HG02973 (cell line): ENCODE measurements around the gene PRRX1.

Experiments used
- ATAC-seq: cut with Tn5 transposase; IDR thresholded peaks from one replicate; pipeline ENCODE4 v1.9.1; 2021; ENCODE audit warnings: moderate library complexity; ENCODE audit not compliant: unreplicated experiment

Gene PRRX1

GRCh38 chr1:170686291-170686690, 22.4 kb downstream of the PRRX1 start:
- ATAC-seq, result no peak

DNA sequence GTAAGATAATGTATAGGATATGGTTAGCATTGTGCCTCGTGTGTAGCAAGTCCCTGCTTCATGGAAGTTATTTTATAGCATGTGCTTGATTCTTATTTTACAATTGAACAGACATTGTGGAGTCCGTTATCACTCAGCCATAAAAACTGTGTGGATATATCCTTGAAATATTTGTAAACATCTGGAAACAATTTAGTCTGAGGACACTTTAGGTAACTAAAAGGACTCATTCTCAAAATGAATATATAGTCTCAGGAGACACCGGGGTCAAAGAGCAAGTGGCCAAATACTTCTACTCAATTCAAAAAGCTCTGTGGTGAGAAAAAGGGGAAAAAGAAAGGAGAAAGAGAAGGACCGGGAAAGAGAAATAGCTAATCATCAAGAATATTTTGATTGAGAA, 23.7 kb downstream of the PRRX1 start:
- ATAC-seq, result no peak

DNA sequence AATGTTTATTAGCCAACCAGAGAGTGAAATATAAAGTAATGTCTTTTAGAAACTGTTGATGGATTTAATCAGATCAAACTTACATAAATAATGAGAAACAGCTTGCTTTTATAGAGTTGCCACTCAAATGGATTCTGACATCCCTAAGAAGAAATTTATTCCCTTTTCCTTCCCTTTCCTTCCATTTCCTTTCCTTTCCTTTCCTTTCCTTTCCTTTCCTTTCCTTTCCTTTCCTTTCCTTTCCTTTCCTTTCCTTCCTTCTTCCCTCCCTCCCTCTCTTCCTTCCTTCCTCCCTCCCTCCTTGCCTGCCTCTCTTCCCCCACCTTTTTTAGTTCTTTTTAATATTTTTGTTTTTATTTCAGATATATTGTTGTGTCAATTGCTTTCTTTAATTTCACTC, 27.3 kb downstream of the PRRX1 start:
- no peak for ATAC-seq

GRCh38 chr1:170692866-170693575, 29.1 kb downstream of the PRRX1 start:
- ATAC-seq, result no peak

- no peak for ATAC-seq
Measured at GRCh38 chr1:170694172-170694926, 30.4 kb downstream of the PRRX1 start.

GRCh38 chr1:170695955-170696590, 32.1 kb downstream of the PRRX1 start:
- ATAC-seq, result no peak

GRCh38 chr1:170696591-170697290, 32.8 kb downstream of the PRRX1 start:
- no peak for ATAC-seq

GRCh38 chr1:170697316-170697715, 33.4 kb downstream of the PRRX1 start:
- ATAC-seq, result no peak

DNA sequence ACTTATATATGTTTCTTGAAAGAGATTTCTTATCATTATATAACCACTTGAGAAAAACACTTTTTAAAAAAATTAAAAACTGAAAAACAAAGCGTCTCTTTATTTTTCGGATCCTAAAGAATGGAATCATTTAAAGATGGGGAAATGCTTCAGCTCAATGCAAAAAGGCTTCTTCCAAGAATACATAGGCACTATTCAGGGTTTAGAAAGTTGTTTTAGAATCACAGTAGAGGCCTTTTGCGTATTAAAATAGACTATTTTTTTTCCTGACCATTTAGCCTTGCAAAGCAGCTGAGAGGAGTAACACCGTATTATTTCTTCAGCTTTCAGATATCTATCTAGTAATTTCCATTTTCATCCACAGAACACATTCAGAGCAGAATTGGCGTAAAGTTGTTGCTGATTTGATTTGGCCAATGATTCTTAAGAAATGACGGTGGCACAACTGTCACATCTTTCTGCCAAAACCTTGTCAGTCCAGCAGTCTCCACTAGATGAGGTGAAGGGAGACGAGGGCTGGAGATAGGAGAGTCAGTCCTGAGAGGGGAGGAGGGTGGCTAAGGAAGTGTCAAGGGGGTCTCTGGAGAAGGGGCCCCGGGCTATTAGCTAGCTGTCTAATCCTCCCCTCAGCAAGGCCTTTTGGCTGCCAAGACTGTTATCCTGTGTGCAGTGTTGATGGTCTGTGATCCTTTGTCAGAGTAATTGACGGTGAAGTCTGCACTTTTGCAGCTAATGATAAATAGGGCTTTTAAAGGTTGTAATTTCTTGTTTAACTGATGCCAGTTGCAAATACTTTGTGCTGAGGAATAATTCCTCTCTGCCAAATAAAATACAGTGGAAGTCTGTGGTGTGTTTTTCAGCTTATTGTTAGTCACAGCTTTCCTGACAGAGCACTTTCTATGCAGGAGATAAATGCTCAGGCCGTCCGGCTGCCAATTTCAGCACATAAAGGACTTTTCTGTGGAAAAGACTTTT, 34.7 kb downstream of the PRRX1 start:
- ATAC-seq, result no peak

- no peak for ATAC-seq
Measured at GRCh38 chr1:170699696-170700095, 35.8 kb downstream of the PRRX1 start.

GRCh38 chr1:170700842-170701615, 37.1 kb downstream of the PRRX1 start:
- no peak for ATAC-seq

DNA sequence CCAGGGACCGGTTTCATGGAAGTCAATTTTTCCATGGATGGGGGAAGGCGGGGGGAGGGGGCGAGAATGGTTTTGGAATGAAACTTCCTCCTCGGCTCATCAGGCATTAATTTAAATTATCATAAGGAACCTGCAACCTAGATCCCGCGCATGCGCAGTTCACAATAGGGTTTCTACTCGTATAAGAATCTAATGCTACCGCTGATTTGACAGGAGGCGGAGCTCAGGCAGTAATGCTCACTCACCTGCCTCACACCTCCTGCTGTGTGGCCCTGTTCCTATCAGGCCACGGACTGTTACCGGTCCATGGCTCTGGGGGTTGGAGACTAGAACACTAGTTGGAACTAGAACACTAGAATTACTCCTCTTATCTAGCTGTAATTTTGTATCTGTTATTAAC, 38.0 kb downstream of the PRRX1 start:
- no peak for ATAC-seq

DNA sequence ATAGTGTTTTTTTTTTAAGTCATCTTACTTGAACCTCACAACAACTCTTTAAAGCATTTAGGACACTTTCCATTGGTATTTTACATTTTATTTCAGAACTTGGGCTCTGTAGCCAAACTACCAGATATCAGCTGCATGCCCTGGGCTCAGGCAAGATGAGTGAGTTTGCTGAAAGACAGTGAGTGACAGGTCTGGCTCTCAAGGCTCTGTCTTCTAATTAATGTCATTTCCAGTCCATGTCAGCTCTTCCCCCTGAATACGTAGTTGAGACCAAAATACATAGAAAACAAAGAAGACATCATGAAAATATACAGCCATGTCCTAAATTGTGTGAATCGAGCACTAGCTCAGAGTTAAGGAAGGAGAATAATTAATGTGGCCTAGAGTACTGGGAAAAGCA, 39.7 kb downstream of the PRRX1 start:
- ATAC-seq, result no peak

GRCh38 chr1:170704256-170704655, 40.3 kb downstream of the PRRX1 start:
- no peak for ATAC-seq

- ATAC-seq, result no peak
Measured at GRCh38 chr1:170705981-170706380, 42.0 kb downstream of the PRRX1 start.

GRCh38 chr1:170707117-170707516, 43.2 kb downstream of the PRRX1 start:
- ATAC-seq, result no peak

DNA sequence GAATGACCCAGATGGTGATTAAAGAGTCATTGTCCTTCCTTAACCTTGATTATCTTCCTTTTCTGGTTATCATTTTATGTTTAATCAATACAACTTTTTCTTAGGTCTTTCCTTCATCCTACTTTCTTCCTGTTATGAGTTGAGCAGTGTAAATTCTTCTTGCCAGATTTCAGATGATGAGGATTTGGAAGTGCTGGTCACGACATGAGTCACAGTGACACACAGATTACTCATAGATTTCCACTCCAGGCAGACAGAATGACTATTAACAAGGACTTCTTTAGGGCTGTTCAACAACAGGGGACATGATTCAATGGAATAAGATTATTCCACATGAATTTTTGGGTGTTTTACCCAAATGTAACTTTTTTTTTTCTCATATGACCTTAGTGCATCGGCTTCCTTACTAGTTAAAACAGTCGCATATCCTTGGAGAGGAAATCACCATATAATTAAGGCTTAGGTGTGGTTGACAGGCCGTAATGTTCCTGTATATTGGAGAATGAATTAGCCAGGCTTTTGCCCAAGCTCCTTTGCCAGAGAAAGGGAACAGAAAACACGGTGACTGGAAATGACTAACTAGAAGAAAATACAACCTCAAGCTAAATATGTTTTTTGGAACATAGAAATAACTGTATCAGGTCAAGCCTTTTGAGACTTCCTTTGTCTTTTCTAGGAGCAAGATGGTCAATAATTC, 44.2 kb downstream of the PRRX1 start:
- ATAC-seq, result no peak

GRCh38 chr1:170711682-170712081, 47.8 kb downstream of the PRRX1 start:
- no peak for ATAC-seq

GRCh38 chr1:170714163-170714562, 50.2 kb downstream of the PRRX1 start:
- no peak for ATAC-seq
